Inferior parietal cortex (tissue), 1 donor: ENCODE measurements around the gene FRAS1.
"Not testable (repeated sequence)": the region's sequence is repeated elsewhere in the genome, so short reads cannot be mapped to it uniquely, and the experiment has no call there.

Source experiments
- DNase-seq: peaks from one replicate; pipeline ENCODE4 v3.0.0-alpha.2; 2016; ENCODE audit errors: extremely low spot score

The FRAS1 gene

DNA sequence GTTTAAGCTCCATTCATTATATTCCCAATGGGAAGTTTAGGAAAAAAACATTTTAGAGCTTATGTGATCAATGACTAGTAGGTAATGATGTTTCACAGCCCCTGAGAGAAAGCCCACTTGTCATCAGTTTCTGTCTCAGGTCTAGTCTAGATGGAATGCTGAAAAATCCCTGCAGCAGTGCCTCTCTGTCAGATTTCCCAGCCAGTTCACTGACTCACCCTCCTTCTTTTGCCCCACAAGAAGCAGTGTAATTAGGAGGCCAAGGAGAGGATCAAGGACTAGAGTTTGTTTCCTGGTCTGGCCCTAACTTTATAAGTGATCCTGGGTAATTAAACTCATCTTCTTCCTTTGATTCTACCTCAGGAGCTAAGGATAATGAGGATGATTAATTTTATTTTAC, 375.8 kb downstream of the FRAS1 start:
- DNase-seq: no peak

GRCh38 chr4:78437608-78438088, 380.5 kb downstream of the FRAS1 start:
- DNase-seq: no peak

DNA sequence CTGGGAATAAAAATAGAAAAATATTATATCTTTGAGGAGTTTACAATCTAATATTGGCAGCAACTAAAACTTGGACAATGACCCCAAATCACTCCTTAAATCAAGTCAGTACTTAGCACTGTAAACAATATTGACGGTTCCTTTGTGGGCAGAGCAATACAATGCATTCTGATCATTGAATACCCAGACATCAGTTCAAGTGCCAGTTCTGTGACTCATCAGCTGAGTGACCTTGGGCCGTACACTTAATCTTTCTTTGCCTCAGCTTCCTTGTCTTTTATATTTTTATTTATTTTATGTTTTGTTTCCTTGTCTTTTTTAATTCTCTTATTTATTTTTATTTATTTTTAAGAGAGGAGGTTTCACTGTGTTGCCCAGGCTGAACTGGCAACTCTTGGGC, 382.2 kb downstream of the FRAS1 start:
- no peak for DNase-seq

- DNase-seq: no peak
Measured at GRCh38 chr4:78441756-78442155, 384.6 kb downstream of the FRAS1 start.

- no peak for DNase-seq
Measured at GRCh38 chr4:78446619-78447018, 389.5 kb downstream of the FRAS1 start.

- DNase-seq: no peak
Measured at GRCh38 chr4:78451407-78451806, 394.3 kb downstream of the FRAS1 start.

DNA sequence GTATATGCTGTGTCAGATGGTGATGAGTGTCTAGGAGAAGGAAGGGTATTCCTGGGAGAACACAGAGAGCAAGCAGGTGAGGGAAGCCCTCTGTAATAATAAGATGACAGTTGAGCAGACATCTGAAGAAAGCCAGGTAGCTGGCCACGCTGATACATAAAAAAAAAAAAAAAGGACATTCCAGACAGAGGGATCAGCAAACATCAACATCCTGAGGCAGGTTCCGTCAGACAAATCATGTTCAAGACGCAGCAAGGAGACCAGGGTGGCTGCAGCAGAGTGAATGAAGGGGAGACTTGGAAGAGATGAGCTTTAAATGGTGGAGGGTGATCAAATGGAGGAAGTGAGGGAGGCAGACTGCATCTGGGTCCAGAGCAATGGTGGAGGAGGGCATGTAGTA, 396.9 kb downstream of the FRAS1 start:
- DNase-seq: no peak

- DNase-seq: no peak
Measured at GRCh38 chr4:78457751-78458150, 400.6 kb downstream of the FRAS1 start.

GRCh38 chr4:78459327-78459726, 402.2 kb downstream of the FRAS1 start:
- DNase-seq: no peak

DNA sequence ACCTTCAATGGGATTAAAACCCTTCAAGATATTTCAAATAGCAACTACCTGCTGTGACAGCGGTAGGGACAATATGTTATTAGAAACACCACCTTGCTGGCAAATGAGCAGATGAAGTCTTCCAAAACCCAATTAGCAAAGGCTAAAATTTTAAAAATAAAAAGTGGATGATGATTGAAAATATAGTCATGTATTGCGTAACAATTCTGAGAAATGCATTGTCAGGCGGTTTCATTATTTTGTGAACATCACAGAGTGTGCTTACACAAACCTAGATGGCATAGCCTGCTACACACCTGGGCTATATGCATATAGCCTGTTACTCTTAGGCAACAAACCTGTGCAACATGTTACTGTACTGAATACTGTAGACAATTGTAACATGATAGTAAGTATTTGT, 403.2 kb downstream of the FRAS1 start:
- DNase-seq: no peak

DNA sequence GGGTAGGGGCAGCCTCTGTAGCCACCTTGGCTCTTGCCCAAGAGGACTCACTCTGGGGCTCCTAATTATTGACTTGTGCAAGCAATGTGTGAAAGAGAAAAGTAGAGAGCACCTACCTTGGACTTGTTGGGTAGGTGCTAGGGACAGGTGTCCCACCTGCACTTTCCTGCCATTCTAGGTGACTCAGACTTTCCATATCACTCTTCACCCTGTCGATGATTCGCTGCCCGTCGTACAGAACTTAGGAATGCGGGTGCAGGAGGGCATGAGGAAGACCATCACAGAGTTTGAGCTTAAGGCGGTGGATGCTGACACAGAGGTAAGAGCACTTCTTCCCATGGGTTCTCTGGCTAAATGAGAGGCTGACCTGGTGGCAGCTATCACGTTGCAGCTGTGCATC, 407.1 kb downstream of the FRAS1 start:
- DNase-seq: no peak

DNA sequence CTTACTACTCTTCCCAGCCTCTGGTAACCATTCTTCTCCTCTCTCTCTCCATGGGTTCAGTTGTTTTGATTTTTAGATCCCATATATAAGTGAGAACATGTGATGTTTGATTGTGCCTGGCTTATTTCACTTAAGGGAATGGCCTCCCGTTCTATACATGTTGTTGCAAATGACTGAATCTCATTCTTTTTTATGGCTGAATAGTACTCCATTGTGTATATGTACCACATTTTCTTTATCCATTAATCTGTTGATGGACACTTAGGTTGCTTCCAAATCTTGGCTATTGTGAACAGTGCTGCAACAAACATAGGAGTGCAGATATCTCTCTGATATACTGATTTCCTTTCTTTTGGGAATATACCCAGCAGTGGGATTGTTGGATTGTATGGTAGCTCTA, 410.1 kb downstream of the FRAS1 start:
- DNase-seq: not testable (repeated sequence)

DNA sequence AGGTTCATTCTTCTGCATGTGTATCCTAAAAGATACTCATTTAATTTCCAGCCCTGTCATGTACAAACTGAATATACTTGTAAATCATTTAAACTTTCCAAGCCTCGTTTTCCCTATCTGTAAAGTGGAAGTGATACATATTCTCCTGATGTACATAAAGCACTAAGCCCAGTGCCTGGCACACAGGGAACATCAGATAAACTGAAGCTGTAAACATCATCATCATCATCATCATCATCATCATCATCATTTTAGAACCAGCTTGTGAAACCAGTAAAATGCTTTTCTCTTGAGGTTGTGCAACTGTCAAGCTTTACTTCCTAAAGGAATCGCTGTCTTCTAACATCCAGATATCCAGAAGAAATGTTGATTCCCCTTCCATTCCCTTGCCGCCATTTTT, 411.1 kb downstream of the FRAS1 start:
- DNase-seq: no peak

DNA sequence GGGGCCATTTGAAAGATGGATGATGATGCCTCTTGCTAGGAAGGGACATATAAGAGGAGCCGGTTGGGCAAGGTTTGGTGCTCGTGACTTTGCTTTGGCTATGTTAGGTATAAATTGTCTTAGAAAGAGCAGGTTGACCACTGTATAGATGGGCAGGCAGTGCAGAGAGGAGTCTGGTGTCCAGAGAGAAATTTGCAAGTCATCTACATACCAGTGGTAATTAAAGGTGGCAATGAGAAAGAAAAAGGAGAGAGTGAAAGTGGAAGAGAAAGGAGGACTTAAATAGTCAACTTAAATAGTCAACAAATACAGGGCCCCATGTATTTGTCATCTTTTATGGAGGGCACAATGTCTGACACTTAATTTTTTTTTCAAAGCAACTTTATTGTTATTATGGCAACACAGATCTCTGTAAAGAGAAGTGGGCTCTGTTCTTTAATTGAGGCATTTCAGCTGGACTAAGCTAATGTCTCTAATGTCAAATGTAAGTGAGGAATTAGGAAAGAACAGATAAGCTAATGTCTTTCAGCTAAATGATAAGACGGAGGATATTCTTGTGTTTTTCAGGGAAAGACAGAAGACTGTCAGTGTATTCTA, 419.1 kb downstream of the FRAS1 start:
- no peak for DNase-seq

- DNase-seq: no peak
Measured at GRCh38 chr4:78477276-78477675, 420.2 kb downstream of the FRAS1 start.

DNA sequence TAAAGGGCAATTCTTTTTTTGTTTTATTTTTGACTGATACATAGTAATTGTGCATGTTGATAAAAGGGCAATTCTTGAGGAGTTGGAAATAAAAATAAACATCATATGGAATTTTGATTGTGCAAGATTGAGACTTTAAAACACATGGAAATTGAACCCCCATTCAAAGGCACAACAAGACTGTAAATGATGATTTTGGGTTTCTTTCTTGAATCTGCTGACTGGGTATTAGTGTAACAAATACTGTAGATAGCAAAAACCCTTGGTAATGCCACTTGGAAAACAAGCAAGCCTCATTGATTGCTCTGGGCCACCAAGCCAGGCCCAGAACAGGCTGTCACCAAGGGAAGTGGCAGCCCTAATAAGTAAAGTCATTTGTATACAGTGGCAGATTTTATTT, 421.4 kb downstream of the FRAS1 start:
- no peak for DNase-seq

DNA sequence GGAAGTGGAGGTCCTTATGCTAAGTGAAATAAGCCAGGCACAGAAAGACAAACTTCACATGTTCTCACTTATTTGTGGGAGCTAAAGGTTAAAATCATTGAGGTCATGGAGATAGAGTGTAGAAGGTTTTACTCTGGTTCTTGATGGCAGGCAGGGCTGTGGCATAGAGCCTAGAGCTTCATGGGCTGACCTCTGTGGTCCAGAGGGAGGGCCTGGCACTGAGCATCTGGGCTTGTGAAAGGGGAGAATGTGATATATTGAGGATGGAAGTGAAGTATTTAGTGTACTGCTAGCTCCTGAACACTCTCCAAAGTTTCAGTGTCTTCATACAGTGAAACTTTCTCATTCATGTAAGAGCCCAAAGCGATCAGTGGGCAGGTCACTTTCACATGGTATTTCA, 423.2 kb downstream of the FRAS1 start:
- DNase-seq: no peak

- no peak for DNase-seq
Measured at GRCh38 chr4:78481180-78481579, 424.1 kb downstream of the FRAS1 start.

GRCh38 chr4:78482281-78482680, 425.2 kb downstream of the FRAS1 start:
- DNase-seq: no peak

- no peak for DNase-seq
Measured at GRCh38 chr4:78483811-78484210, 426.7 kb downstream of the FRAS1 start.

DNA sequence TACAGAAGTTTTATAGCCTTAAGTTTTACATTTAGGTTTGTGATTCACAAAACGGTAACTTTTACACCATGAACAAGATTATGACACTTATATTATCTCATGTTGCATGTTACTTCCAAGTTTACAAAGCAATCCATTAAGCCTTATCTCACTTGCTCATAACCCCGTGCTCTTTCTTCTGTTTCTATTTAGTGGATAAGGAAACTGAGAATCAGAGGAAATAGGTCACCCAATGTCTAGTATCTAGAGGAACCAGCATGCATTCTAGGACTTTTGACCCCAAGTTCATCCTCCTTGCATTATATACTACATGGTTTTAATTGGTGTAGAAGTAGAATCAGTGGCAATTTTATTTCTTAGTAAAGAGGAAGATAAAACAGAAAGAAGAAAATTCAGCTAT, 427.5 kb downstream of the FRAS1 start:
- no peak for DNase-seq

DNA sequence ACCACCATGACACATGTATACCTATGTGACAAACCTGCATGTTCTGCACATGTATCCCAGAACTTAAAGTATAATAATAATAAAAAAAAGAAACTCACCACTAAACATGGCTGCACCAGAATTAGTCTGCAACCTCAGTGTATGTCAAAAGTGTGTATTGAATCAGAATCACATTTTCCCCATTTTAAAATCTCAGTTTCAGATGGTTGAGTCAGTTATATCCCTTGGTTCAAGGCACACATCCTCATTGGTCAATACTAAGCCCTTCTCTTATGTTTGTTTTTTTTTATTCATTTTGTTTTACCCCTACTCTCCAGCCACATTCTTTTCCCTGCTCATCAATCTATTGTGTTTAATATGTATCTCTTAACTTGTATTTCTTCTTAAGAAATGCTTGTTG, 436.6 kb downstream of the FRAS1 start:
- no peak for DNase-seq

GRCh38 chr4:78496021-78496643, 439.0 kb downstream of the FRAS1 start:
- no peak for DNase-seq

GRCh38 chr4:78506260-78506659, 449.1 kb downstream of the FRAS1 start:
- DNase-seq: not testable (repeated sequence)
